ENCODE results near the gene GINS1.
A peak's percentile ranks its signal among the peaks of the same experiment; 100 is the strongest.
"Not testable (repeated sequence)": the region's sequence is repeated elsewhere in the genome, so short reads cannot be mapped to it uniquely, and the experiment has no call there.

GINS1 gene

GRCh38 chr20:25399037-25399430 lies 8.4 kb upstream of the GINS1 start:
- Mint-ChIP-seq H3K9me3 (peaks cover 7% of the 10 kb centered on the region), H3K27ac (no peak overlapping the region), H3K36me3 (peaks cover 3% of the 10 kb centered on the region), H3K4me1 (peaks cover 6% of the 10 kb centered on the region), H3K27me3 (peaks cover 4% of the 10 kb centered on the region), H3K4me3 (no peak overlapping the region)
- ATAC-seq (ENCODE audit: low read depth) (peak; percentile 71), DNase-seq (ENCODE audit: low spot score in 2 of 2) (peak; percentile 14 to 41)

DNA sequence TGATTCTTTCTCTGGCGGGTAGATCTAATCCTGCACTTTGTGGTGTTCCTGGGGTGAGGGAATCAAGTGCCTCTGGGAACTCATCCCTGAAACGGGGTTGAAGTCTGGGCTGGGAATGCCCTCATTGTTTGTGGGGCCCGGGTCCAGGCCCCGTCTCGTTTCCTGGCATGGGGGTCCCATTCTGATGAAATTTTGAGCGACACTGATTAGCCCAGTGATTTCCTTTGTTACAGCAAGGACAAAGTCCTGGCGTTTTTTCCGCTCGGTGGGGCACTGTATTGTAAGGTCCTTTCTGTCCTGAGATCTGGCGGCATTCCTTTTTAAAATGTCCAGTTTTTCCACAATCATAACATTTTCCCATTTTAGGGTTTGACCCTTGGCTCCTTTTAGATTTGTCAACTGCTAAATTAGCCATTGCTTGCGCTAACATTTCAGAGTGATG lies 7.2 kb upstream of the GINS1 start:
- H3K4me1 Mint-ChIP-seq; H3K4me3 Mint-ChIP-seq; H3K9me3 Mint-ChIP-seq; ATAC-seq (ENCODE audit: low read depth); DNase-seq (ENCODE audit: low spot score in 2 of 2); H3K27me3 Mint-ChIP-seq; H3K36me3 Mint-ChIP-seq; H3K27ac Mint-ChIP-seq: not testable (repeated sequence)

- DNase-seq (ENCODE audit: low spot score in 2 of 2) (no peak), ATAC-seq (ENCODE audit: low read depth) (no peak)
- H3K36me3 Mint-ChIP-seq = peaks cover 3% of the 10 kb centered on the region
- peaks cover 9% of the 10 kb centered on the region for H3K4me1 Mint-ChIP-seq
- H3K27ac Mint-ChIP-seq = no peak overlapping the region
- no peak overlapping the region for H3K4me3 Mint-ChIP-seq
- no peaks in the 10 kb centered on the region for H3K27me3 Mint-ChIP-seq
- H3K9me3 Mint-ChIP-seq = peaks cover 10% of the 10 kb centered on the region
These were observed 4.9 kb upstream of the GINS1 start for GRCh38 chr20:25402583-25402982.

DNA sequence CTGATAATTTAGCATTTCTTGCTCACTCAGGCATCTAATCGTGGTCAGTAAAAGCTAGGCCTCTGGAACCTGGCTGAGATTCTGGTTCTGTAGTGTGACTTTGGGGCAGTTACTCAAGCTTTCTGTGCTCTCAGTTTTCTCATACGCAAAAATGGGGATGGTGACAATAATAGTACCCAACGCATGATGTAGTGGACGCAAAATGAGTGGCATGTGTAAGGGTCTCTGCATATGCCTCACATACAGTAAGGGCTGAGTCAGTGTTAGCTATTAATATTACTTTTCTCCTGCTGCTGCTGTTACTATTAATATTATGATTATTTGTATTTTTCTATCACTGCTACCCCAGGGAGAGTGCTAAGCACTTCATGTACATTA lies 686 bp downstream of the GINS1 start:
- Mint-ChIP-seq H3K4me1 (peaks cover 15% of the 10 kb centered on the region), H3K27me3 (no peaks in the 10 kb centered on the region), H3K27ac (peak overlapping the region; percentile 88), H3K4me3 (peak overlapping the region; percentile 86), H3K9me3 (peaks cover 5% of the 10 kb centered on the region), H3K36me3 (no peaks in the 10 kb centered on the region)
- ATAC-seq (ENCODE audit: low read depth) (no peak), DNase-seq (ENCODE audit: low spot score in 2 of 2) (no peak)

- ATAC-seq (ENCODE audit: low read depth) = no peak
- H3K27me3 Mint-ChIP-seq = no peaks in the 10 kb centered on the region
- no peak for DNase-seq (ENCODE audit: low spot score in 2 of 2)
These were observed 1.4 kb downstream of the GINS1 start for GRCh38 chr20:25408890-25409289.

DNA sequence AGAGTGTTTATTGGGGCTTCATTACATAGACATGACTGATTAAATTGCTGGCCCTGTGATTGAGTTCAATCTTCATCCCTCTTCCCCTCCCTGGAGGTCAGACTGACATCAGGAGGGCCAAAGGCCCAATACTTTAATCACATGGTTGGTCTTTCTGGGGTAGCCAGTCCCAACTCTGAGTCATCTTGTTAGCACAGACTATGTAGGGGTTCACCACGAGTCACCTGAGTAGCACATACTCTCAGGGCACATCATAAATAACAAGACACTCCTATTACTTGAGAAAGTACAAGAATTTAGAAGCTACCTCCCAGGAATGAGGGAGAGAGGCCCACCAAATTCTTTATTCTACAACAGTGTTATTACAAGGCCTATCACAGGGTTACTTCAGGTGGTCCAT lies 11.3 kb downstream of the GINS1 start:
- no peaks in the 10 kb centered on the region for H3K36me3 Mint-ChIP-seq
- H3K4me3 Mint-ChIP-seq = no peak overlapping the region
- H3K27me3 Mint-ChIP-seq = no peaks in the 10 kb centered on the region
- H3K27ac Mint-ChIP-seq = no peak overlapping the region
- H3K9me3 Mint-ChIP-seq = no peaks in the 10 kb centered on the region
- ATAC-seq (ENCODE audit: low read depth) (no peak), DNase-seq (ENCODE audit: low spot score in 2 of 2) (no peak)
- H3K4me1 Mint-ChIP-seq = no peaks in the 10 kb centered on the region

More at GRCh38 chr20:25408890-25409289, 1.4 kb downstream of the GINS1 start:
- no peak overlapping the region for H3K4me3 Mint-ChIP-seq
- peaks cover 3% of the 10 kb centered on the region for H3K9me3 Mint-ChIP-seq
- H3K27ac Mint-ChIP-seq = no peak overlapping the region
- no peaks in the 10 kb centered on the region for H3K36me3 Mint-ChIP-seq
- H3K4me1 Mint-ChIP-seq = peaks cover 15% of the 10 kb centered on the region

DNA sequence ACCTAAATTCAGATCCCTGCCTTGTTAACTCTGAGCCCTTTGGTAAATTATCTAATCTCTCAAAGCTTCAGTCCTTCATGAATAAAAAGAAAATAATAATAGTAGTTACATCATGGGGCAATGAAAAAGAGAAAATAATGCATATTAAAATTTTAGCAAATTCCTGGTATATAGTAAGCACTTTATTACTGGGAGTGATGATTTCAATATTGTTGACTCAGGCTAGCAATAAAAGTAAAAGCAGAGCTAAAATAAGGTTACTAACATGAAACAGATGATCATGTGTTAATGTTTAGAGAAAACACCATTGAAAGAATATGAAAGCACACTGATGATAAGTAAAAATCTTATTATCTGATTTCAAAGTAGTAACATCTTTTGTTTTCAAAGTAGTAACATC lies 13.6 kb downstream of the GINS1 start:
- Mint-ChIP-seq H3K27ac (no peak overlapping the region), H3K4me1 (no peaks in the 10 kb centered on the region), H3K27me3 (no peaks in the 10 kb centered on the region), H3K9me3 (no peaks in the 10 kb centered on the region), H3K4me3 (no peak overlapping the region), H3K36me3 (no peaks in the 10 kb centered on the region)
- ATAC-seq (ENCODE audit: low read depth) (no peak), DNase-seq (ENCODE audit: low spot score in 2 of 2) (no peak)

- H3K9me3 Mint-ChIP-seq = no peaks in the 10 kb centered on the region
These were observed 14.6 kb downstream of the GINS1 start for GRCh38 chr20:25422032-25422431.

DNA sequence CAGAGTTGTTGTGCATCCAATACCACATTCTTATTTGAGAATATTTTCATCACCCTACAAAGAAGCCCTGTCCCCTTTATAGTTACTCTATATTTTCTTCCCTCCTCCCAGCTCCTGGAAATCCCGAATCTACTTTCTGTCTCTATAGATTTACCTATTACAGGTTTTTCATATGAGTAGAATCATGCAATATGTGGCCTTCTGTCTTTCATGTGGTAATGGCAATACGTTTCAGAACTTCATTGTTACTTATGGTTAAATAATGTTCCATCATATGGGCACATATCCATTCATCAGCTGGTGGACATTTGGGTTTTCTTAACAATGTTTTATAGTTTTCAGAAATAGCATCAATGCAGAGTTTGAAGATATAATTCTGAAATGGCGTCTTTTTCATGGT lies 17.1 kb downstream of the GINS1 start:
- DNase-seq (ENCODE audit: low spot score in 2 of 2) = no peak
- no peak for ATAC-seq (ENCODE audit: low read depth)
- Mint-ChIP-seq H3K27ac (no peak overlapping the region), H3K9me3 (no peaks in the 10 kb centered on the region), H3K4me1 (no peaks in the 10 kb centered on the region), H3K4me3 (no peak overlapping the region), H3K36me3 (peaks cover 4% of the 10 kb centered on the region), H3K27me3 (no peaks in the 10 kb centered on the region)

More at GRCh38 chr20:25422032-25422431, 14.6 kb downstream of the GINS1 start:
- DNase-seq (ENCODE audit: low spot score in 2 of 2) (no peak), ATAC-seq (ENCODE audit: low read depth) (no peak)
- no peak overlapping the region for H3K4me3 Mint-ChIP-seq
- no peak overlapping the region for H3K27ac Mint-ChIP-seq
- no peaks in the 10 kb centered on the region for H3K4me1 Mint-ChIP-seq
- H3K27me3 Mint-ChIP-seq = no peaks in the 10 kb centered on the region
- H3K36me3 Mint-ChIP-seq = no peaks in the 10 kb centered on the region

DNA sequence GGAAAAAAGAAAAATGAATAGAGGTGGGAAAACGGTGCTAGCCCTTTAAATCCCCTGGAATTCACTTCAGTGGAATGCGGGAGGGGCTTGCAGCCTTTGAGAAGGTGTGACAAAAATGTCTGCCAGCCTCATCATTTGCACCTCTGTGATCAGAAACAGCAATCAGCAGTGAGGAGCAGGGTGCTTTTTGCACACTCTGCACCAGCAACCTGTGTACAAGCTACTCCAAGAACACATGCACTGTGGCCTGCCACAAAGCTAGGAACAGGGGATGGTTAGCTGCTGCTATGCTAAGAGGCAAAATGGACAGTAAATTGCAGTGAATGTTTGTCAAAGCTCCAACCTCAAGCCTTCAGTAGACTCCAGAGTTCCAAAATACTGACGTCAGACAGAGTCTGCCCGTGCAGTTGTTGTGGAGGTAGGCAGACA lies 29.7 kb downstream of the GINS1 start:
- H3K36me3 Mint-ChIP-seq = no peaks in the 10 kb centered on the region
- no peak for DNase-seq (ENCODE audit: low spot score in 2 of 2)
- H3K27ac Mint-ChIP-seq = no peak overlapping the region
- no peaks in the 10 kb centered on the region for H3K27me3 Mint-ChIP-seq
- no peaks in the 10 kb centered on the region for H3K9me3 Mint-ChIP-seq
- H3K4me3 Mint-ChIP-seq = no peak overlapping the region
- peaks cover 7% of the 10 kb centered on the region for H3K4me1 Mint-ChIP-seq
- no peak for ATAC-seq (ENCODE audit: low read depth)

- ATAC-seq (ENCODE audit: low read depth) = peak; percentile 70
These were observed 31.9 kb downstream of the GINS1 start for GRCh38 chr20:25439328-25439727.

GRCh38 chr20:25444556-25444955 lies 37.1 kb downstream of the GINS1 start:
- Mint-ChIP-seq H3K27me3 (no peaks in the 10 kb centered on the region), H3K27ac (no peak overlapping the region), H3K4me3 (no peak overlapping the region), H3K4me1 (peaks cover under 1% of the 10 kb centered on the region), H3K9me3 (peaks cover 5% of the 10 kb centered on the region), H3K36me3 (peaks cover 15% of the 10 kb centered on the region)
- DNase-seq (ENCODE audit: low spot score in 2 of 2) (no peak), ATAC-seq (ENCODE audit: low read depth) (no peak)

More at GRCh38 chr20:25439328-25439727, 31.9 kb downstream of the GINS1 start:
- no peaks in the 10 kb centered on the region for H3K27me3 Mint-ChIP-seq
- DNase-seq (ENCODE audit: low spot score in 2 of 2) = peak in 1 of 2 donors; percentile 2
- H3K4me1 Mint-ChIP-seq = peaks cover 7% of the 10 kb centered on the region
- H3K27ac Mint-ChIP-seq = no peak overlapping the region
- no peaks in the 10 kb centered on the region for H3K9me3 Mint-ChIP-seq
- H3K4me3 Mint-ChIP-seq = peak overlapping the region; percentile 32
- no peaks in the 10 kb centered on the region for H3K36me3 Mint-ChIP-seq

DNA sequence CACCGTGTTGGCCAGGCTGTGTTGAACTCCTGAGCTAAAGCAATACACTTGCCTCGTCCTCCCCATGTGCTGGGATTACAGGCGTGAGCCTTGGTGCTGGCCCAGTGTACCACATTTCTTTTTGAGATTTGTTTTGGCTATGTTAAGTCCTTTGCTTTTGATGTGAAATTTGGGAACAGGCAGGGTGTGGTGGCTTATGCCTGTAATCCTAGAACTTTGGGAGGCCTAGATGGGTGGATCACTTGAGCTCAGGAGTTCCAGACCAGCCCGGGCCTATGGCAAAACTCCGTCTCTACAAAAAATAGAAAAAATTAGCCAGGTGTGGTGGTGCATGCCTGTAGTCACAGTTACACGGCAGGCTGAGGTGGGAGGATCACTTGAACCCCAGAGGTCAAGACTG lies 40.2 kb downstream of the GINS1 start:
- H3K9me3 Mint-ChIP-seq = peaks cover 5% of the 10 kb centered on the region
- H3K27me3 Mint-ChIP-seq = no peaks in the 10 kb centered on the region
- H3K36me3 Mint-ChIP-seq = peaks cover 16% of the 10 kb centered on the region
- DNase-seq (ENCODE audit: low spot score in 2 of 2) = no peak
- no peak overlapping the region for H3K27ac Mint-ChIP-seq
- ATAC-seq (ENCODE audit: low read depth) = no peak
- no peak overlapping the region for H3K4me3 Mint-ChIP-seq
- H3K4me1 Mint-ChIP-seq = no peaks in the 10 kb centered on the region

DNA sequence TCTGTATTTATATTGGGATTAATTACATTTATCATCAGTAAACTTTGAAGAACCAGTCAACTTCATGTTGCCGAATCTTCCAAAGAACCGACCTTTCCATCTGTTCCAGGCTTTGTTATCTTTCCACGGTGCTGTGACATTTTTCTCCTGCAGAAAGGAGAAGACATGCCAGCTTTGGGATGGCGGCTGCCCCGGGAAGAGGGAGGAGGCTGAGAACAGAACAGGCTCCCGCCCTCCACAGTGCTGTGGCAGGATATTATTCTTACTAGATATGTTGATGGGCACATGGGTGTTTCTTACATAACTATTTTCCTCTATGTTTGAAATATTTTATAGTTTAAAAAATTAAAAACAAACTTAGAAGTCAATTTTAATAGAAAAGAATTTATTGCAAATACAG lies 44.9 kb downstream of the GINS1 start:
- DNase-seq (ENCODE audit: low spot score in 2 of 2) = no peak
- Mint-ChIP-seq H3K4me1 (no peaks in the 10 kb centered on the region), H3K27ac (no peak overlapping the region), H3K27me3 (peaks cover 1% of the 10 kb centered on the region), H3K9me3 (peaks cover 5% of the 10 kb centered on the region), H3K36me3 (peaks cover 11% of the 10 kb centered on the region), H3K4me3 (no peak overlapping the region)
- no peak for ATAC-seq (ENCODE audit: low read depth)

GRCh38 chr20:25453035-25453810 lies 45.8 kb downstream of the GINS1 start:
- H3K36me3 Mint-ChIP-seq = peaks cover 10% of the 10 kb centered on the region
- ATAC-seq (ENCODE audit: low read depth) = no peak
- no peak overlapping the region for H3K27ac Mint-ChIP-seq
- DNase-seq (ENCODE audit: low spot score in 2 of 2) = no peak
- peaks cover 1% of the 10 kb centered on the region for H3K27me3 Mint-ChIP-seq
- peaks cover 4% of the 10 kb centered on the region for H3K9me3 Mint-ChIP-seq
- H3K4me3 Mint-ChIP-seq = no peak overlapping the region
- no peaks in the 10 kb centered on the region for H3K4me1 Mint-ChIP-seq
